Aorta (tissue), 5 donors: Measurements from ENCODE around the gene CFAP46. TPM values are rescaled to one million over a fixed set of nuclear protein-coding genes. Genes with fewer than 3 reads are reported as not detected.
A peak's percentile ranks its signal among the peaks of the same experiment; 100 is the strongest.
"Not testable (repeated sequence)": the region's sequence is repeated elsewhere in the genome, so short reads cannot be mapped to it uniquely, and the experiment has no call there.

Experiments
- ATAC-seq: fragments of 200-7000 bp; cut with Tn5 transposase; one replicate; pipeline ENCODE4 v1.9.1; 2022; ENCODE audit warnings: moderate library complexity; ENCODE audit not compliant: low FRiP score
- DNase-seq, 2 donors: peaks; one replicate each; pipeline ENCODE4 v3.0.0-alpha.2; 2020
- H3K27ac ChIP-seq, 2 donors: one replicate each; pipeline ENCODE4 v1.5.1; 2013; ENCODE audit warnings: low read length in 2 of 2, mild to moderate bottlenecking in 2 of 2, moderate library complexity in 2 of 2, control low read depth in 1 of 2, inconsistent platforms in 1 of 2, low read depth in 1 of 2
- H3K27me3 ChIP-seq, 2 donors: one replicate each; pipeline ENCODE4 v1.6.1; 2013; ENCODE audit warnings: control low read depth in 1 of 2, low read length in 1 of 2, mild to moderate bottlenecking in 1 of 2, moderate library complexity in 1 of 2; ENCODE audit not compliant: insufficient read depth in 2 of 2, control insufficient read depth in 1 of 2
- H3K36me3 ChIP-seq, 2 donors: one replicate each; pipeline ENCODE4 v1.6.1; 2013; ENCODE audit warnings: control low read depth in 1 of 2, low read length in 1 of 2, mild to moderate bottlenecking in 1 of 2; ENCODE audit not compliant: insufficient read depth in 2 of 2, control insufficient read depth in 1 of 2
- H3K4me1 ChIP-seq, 2 donors: one replicate each; pipeline ENCODE4 v1.6.1; 2013; ENCODE audit warnings: low read length in 2 of 2, control low read depth in 1 of 2, mild to moderate bottlenecking in 1 of 2, moderate library complexity in 1 of 2; ENCODE audit not compliant: insufficient read depth in 2 of 2, control insufficient read depth in 1 of 2
- H3K4me3 ChIP-seq, 2 donors: one replicate each; pipeline ENCODE4 v1.5.1; 2013; ENCODE audit warnings: low read length in 2 of 2, control low read depth in 1 of 2, mild to moderate bottlenecking in 1 of 2
- H3K9me3 ChIP-seq: one replicate; pipeline ENCODE4 v1.6.1; 2013; ENCODE audit warnings: mild to moderate bottlenecking, low read length; ENCODE audit not compliant: control insufficient read depth
- WGBS, 2 donors: extraction: QIAGEN DNeasy Blood & Tissue Kit; methylation state at CpG; one replicate each; pipeline ENCODE4 v1.1.7; 2013; 5-methylcytosine and 5-hydroxymethylcytosine counted together
- intact Hi-C, 2 donors: fragments of 100-400 bp; cut with DNase I; formaldehyde crosslinking; loops; one replicate each; pipeline versions ENCODE4 v1.14.2 to v1.15.0; 2022
- polyA plus RNA-seq, 2 donors: library from polyadenylated mRNA; stranded (reverse); fragments of 200-250 nt; gene quantifications; one replicate each; pipeline ENCODE4 v1.2.3, GENCODE V29; 2013
- total RNA-seq, 2 donors: library from RNA; stranded (reverse); fragmentation: NEBNext Ultra II Directional; extraction: Animal tissue kit (Norgen Biotek cat#: 25700); gene quantifications; one replicate each; pipeline ENCODE4 v1.2.1, GENCODE V29; 2021
- donor health status: healthy with polysubstance abuse.
- donor health status: Bipolar disorder and iron deficiency.
- donor health status: DM: no; HTN: no; CAD: no.
- donor health status: DM: no; HTN: no; CAD: no.
- donor health status: DM: yes; HTN: yes; CAD: no.

CFAP46 gene
- total and polyA plus RNA-seq, 4 donors: 0.42 TPM; not detected in 3

DNA sequence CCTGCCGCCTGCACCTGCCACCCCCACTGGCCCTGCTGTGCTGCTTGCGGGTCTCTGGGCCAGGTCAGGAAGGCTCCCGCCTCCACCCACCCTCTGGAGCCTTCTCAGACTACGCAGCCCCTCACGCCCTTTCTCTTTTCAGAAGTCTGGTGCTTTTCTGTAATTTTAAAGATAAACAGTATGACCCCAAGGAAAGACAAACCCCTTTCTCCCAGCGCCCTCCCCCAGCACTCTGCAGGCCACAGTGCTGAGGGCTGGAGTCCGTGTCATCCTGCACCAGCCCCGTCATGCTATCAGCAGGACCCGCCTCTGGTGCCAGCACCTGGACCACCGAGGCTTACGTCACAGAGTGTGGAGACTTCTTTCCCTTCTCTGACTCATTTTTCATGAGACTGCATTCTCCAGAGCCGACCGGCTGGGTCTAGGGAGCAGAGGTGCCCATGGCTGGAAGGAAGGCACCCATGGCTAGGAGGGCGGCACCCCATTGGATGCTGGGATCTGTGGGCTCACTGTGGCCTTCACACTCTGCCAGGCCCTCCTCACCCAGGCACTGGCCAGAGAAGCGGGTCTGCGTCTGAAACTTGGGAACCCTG, 53.4 kb downstream of the CFAP46 start:
- Histone ChIP-seq H3K27me3 (no peaks in the 10 kb centered on the region), H3K4me1 (no peaks in the 10 kb centered on the region), H3K4me3 (no peak overlapping the region), H3K36me3 (no peaks in the 10 kb centered on the region), H3K9me3 (no peaks in the 10 kb centered on the region), H3K27ac (no peak overlapping the region)
- WGBS, 2 donors: 75 to 80% methylated on average over 16 of the region's 16 CpGs
- DNase-seq (peak; percentile 26 to 61), ATAC-seq (no peak)
- intact Hi-C loops: no loop called here

DNA sequence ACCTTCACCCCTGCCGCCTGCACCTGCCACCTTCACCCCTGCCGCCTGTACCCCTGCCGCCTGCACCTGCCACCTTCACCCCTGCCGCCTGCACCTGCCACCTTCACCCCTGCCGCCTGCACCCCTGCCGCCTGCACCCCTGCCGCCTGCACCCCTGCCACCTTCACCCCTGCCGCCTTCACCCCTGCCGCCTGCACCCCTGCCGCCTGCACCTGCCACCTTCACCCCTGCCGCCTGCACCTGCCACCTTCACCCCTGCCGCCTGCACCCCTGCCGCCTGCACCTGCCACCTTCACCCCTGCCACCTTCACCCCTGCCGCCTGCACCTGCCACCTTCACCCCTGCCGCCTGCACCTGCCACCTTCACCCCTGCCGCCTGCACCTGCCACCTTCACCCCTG, 53.9 kb downstream of the CFAP46 start:
- H3K4me1 ChIP-seq, intact Hi-C loops, H3K27me3 ChIP-seq, H3K36me3 ChIP-seq, ATAC-seq, H3K9me3 ChIP-seq, H3K27ac ChIP-seq, H3K4me3 ChIP-seq: not testable (repeated sequence)
- DNase-seq: peak; percentile 5 to 26
- WGBS, 2 donors: 94 to 95% methylated on average over 9 to 16 of the region's 16 CpGs

DNA sequence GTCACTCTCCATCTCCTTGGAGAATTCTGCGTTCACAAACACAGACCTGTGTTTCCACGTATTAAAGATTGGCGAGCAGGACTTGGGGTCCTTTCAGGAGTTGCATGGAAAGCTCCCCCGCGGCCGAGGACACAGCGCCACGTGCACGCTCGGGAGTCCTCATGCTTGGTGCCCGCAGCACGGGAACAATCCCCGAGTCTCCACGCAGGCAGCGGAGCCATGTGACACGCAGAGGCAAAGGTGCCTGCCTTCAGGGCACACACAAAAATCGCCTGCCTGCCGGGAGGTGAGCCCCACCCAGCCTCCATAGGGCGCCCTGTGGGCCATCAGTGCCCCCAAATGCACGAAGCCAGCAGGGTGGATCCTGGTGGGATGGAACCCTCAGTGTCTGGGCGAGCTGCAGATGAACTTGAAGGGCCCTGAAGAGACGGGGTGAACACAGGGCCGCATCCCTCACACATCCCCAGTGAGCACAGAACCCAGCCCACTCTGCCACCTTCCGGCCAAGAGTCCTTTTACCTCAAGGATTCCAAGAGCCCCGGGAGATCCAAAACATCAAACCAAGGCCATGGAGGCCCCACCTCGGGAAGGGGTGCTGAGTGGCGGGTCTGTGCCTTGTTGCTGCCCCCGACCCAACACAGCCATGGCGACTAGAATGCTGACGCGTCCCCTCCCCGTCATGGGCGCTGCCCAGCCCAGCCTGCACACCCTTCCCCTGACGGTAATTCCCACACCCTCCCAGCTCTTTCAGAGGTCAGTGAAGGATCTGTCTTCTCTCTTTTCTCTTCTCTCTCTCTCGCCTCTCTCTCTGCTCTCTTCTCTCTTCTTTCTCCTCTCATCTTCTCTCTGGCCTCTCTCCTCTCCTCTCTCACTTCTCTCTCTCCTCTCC, 55.9 kb downstream of the CFAP46 start:
- 67 to 73% methylated on average over 35 of the region's 35 CpGs for WGBS, 2 donors
- Histone ChIP-seq H3K9me3 (no peaks in the 10 kb centered on the region), H3K27ac (no peak overlapping the region), H3K4me3 (no peak overlapping the region), H3K27me3 (no peaks in the 10 kb centered on the region), H3K36me3 (no peaks in the 10 kb centered on the region), H3K4me1 (no peaks in the 10 kb centered on the region)
- intact Hi-C loops: no loop called here
- ATAC-seq (no peak), DNase-seq (peak; percentile 30 to 72)

DNA sequence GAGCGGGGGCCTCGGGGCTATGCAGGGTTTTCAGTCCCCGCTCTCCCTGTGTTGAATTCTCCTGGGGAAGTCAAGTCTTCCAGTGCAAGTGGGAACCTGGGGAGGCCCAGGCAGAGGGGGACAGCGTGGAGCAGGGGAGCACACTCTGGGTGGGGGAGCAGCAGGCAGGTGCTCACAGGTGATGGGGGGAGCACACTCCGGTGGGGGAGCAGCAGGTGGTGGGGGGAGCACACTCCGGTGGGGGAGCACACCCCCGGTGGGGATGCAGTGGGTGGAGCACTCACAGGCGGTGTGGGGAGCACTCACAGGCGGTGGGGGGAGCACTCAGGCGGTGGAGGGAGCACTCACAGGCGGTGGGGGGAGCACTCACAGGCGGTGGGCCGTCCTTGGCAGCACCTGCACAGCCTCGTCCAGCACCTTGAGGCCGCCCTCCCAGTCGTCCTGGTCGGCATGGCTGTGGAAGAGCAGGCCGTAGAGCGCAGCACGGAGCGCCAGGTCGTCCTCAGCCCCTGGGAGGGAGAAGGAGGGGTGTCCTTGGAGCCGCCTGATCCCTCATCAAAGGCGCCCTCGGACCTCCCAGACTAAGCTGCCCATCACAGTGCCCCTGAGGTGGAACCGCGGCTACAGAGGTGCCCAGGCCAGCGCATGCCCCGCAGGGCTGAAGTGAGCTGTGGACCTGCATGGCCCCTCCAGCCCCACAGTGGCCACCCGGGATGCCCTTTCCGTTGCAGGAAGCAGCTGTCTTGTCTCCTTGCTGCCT, 56.7 kb downstream of the CFAP46 start:
- peak; percentile 32 to 67 for DNase-seq
- H3K9me3 ChIP-seq: no peaks in the 10 kb centered on the region
- H3K27ac ChIP-seq: no peak overlapping the region
- WGBS, 2 donors: 84 to 85% methylated on average over 25 to 31 of the region's 31 CpGs
- H3K27me3 ChIP-seq: no peaks in the 10 kb centered on the region
- ATAC-seq: no peak
- no peaks in the 10 kb centered on the region for H3K4me1 ChIP-seq
- no peak overlapping the region for H3K4me3 ChIP-seq
- H3K36me3 ChIP-seq: no peaks in the 10 kb centered on the region
- intact Hi-C loops: no loop called here

DNA sequence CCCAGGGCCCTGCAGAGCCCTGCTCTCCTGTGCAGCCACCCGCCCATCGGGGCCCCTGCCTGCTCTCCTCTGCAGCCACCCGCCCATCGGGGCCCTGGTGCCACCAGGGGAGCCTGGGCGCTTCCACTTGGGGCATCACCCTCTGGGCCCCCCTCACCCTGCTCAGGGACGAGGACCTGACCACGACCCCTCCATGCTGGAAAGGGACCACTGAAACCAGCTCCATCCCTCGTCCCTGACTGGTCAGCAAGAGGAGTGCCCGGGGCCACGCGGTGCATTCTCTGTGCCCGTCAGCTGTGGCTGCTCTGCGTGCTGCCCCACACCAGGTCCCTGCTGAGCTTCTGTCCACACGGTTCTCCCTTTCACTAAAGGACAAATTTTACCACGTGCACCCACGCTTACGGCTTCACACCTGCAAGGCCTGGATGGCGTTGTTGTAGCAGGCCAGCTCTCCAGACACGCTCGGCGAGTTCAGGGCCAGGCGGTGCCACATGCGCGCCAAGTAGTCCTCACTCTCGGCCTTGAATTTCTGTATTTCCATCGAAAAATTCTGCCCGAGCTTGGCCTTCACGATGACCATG, 57.6 kb downstream of the CFAP46 start:
- Histone ChIP-seq H3K27ac (no peak overlapping the region), H3K27me3 (no peaks in the 10 kb centered on the region), H3K4me3 (no peak overlapping the region), H3K9me3 (no peaks in the 10 kb centered on the region), H3K4me1 (no peaks in the 10 kb centered on the region), H3K36me3 (no peaks in the 10 kb centered on the region)
- intact Hi-C loops: no loop called here
- WGBS, 2 donors: 88 to 90% methylated on average over 26 to 28 of the region's 28 CpGs
- ATAC-seq: no peak
- peak; percentile 31 to 53 for DNase-seq

DNA sequence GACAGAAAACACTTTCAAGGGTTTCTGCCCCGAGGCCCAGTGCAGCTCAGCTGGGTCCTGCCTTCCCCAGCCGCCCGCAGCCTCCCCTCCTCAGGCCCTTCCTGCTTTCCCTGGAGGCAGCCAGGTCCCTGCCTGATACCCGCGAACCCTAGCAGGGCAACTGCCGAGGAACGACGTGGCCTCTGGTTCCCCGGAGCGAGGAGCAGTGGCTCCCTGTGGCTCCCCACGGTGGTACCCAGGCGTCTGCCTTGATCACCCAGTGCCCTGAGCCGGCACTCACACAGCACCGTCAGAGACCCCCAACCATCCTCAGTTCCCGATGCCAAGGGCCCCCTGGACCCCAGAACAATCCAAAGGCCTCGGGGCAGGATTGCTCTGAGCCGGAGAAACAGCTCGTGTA, 58.3 kb downstream of the CFAP46 start:
- no peak overlapping the region for H3K27ac ChIP-seq
- H3K9me3 ChIP-seq: no peaks in the 10 kb centered on the region
- no peak for ATAC-seq
- DNase-seq: peak; percentile 21 to 63
- H3K36me3 ChIP-seq: no peaks in the 10 kb centered on the region
- intact Hi-C loops: no loop called here
- no peak overlapping the region for H3K4me3 ChIP-seq
- no peaks in the 10 kb centered on the region for H3K27me3 ChIP-seq
- H3K4me1 ChIP-seq: no peaks in the 10 kb centered on the region
- WGBS, 2 donors: 71 to 74% methylated on average over 18 of the region's 18 CpGs

DNA sequence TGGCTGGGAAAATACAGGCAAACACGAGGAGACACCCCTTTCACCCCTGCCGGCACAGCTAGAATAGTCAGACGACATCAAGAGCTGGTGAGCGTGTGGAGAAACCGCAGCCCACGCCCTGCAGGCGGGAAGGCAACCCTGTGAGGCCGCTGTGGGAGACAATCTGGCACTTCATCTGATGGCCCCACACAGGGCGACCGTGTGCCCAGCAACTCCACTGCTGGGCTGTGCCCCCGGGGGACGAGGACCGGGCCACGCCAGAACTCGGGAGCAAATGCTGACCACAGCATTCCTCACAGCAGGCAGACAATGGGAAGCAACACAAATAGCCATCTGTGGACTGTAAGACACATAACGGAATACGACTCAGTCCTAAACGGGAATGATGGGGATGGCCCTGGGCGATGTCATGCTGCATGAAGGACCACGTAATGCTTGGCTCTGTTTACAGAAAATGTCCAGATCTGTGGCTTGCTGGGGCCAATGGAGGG, 58.9 kb downstream of the CFAP46 start:
- ATAC-seq (no peak), DNase-seq (peak; percentile 21 to 59)
- intact Hi-C loops: no loop called here
- H3K4me1 ChIP-seq: no peaks in the 10 kb centered on the region
- H3K27me3 ChIP-seq: no peaks in the 10 kb centered on the region
- H3K4me3 ChIP-seq: no peak overlapping the region
- H3K9me3 ChIP-seq: no peaks in the 10 kb centered on the region
- H3K27ac ChIP-seq: no peak overlapping the region
- WGBS, 2 donors: 60 to 70% methylated on average over 20 of the region's 20 CpGs
- no peaks in the 10 kb centered on the region for H3K36me3 ChIP-seq

DNA sequence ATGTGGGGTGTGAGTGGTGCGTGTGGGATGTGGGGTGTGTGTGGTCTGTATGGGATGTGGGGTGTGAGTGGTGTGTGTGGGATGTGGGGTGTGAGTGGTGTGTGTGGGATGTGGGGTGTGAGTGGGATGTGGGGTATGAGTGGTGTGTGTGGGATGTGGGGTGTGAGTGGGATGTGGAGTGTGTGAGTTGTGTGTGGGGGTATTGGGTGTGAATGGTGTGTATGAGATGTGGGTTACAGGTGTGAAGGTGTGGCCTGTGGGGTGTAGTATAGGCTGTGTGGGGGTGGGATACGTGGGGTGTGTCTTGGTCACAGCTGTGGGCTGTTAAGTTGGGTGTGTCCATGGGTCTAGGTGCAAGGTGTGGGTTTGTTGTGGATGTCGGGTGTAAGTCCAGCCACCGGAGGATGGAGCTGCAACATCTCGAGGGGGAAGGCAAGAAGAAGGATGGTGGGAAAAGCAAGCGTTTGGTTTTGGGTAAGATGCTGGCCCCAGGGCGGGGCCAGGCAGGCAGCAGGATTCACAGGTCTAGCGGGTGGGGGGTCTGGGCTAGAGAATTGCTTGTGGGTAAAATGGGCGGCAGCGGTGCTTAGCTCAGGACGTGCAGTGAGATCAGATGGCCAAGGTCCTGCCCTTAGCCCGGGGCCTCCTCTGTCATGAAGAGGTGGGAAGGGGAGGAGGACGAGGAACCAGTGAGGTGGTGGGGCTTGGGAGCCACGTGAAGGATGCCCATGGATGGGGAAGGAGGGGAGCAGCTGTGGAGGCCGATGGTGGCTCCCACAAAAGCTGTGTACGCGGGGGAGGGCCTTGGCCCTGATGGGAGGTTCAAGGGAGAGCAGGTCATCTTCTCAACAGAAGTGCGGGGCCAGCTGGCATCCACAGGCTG, 60.1 kb downstream of the CFAP46 start:
- 85 to 86% methylated on average over 18 of the region's 18 CpGs for WGBS, 2 donors
- Histone ChIP-seq H3K27me3 (no peaks in the 10 kb centered on the region), H3K27ac (no peak overlapping the region), H3K4me1 (no peaks in the 10 kb centered on the region), H3K9me3 (no peaks in the 10 kb centered on the region), H3K4me3 (no peak overlapping the region), H3K36me3 (no peaks in the 10 kb centered on the region)
- ATAC-seq (no peak), DNase-seq (peak; percentile 32 to 63)
- intact Hi-C loops: no loop called here
